Hematopoietic multipotent progenitor cell (in vitro differentiated cells): ENCODE results near the gene TTF2. TPM values are rescaled to one million over a fixed set of nuclear protein-coding genes. Genes with fewer than 3 reads are reported as not detected.
"Not testable (repeated sequence)": the region's sequence is repeated elsewhere in the genome, so short reads cannot be mapped to it uniquely, and the experiment has no call there.

ENCODE experiments used
- DNase-seq, 3 donors: peaks; one replicate each; pipeline ENCODE4 v3.0.0-alpha.2; 2011 to 2015; ENCODE audit warnings: low read depth in 2 of 3, low spot score in 2 of 3
- total RNA-seq: library from RNA; depleted of rRNA; stranded (reverse); fragments of >200 nt; gene quantifications from one replicate; pipeline ENCODE4 v1.2.3, GENCODE V29; 2012

The TTF2 gene
- total RNA-seq, 1 donor, result 18.9 TPM

DNA sequence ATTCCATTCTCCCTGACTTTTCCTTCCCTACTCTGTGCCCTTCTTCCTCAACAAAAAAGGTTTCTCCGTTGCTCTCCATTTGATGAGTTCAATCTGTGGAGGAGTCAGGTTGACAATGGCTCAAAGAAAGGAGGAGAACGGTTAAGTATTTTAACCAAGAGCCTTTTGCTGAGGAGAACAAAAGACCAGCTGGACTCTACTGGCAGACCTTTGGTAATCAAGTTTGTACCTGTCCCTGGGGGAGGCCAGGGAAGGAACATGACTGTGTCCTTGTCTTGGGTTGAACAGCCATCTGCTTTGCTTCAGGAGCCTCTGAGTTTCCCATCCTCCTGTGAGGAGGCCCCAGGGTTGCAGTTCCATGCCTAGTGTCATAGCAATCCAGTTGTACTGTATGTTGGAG lies 29.9 kb downstream of the TTF2 start:
- no peak for DNase-seq

- no peak for DNase-seq
Measured at GRCh38 chr1:117092594-117092993, 32.5 kb downstream of the TTF2 start.

DNA sequence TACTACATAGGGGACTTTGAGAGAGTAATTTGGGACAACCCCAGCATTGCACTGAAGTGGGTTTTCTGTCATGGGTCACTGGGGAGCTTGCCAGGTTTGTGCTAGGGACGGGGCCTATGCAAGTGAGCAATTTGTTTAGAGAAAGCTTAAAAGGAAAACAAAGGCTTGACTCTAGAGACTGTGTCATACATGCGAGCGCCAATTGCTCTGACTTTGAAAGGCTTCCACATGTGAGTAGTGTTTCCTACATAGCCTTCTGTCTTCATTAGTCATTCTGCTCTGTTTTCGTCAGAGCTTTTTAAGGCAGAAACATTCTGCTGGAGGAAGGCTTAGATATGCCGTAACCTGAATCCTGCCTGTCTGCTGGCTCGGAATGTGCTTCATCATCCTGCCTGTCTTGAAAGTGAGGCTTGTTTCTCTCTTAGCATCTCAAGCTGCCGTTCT lies 33.0 kb downstream of the TTF2 start:
- DNase-seq, result no peak

- DNase-seq, result peak in 2 of 3 donors; percentile 24 to 53
Measured at GRCh38 chr1:117093870-117094621, 33.9 kb downstream of the TTF2 start.

DNA sequence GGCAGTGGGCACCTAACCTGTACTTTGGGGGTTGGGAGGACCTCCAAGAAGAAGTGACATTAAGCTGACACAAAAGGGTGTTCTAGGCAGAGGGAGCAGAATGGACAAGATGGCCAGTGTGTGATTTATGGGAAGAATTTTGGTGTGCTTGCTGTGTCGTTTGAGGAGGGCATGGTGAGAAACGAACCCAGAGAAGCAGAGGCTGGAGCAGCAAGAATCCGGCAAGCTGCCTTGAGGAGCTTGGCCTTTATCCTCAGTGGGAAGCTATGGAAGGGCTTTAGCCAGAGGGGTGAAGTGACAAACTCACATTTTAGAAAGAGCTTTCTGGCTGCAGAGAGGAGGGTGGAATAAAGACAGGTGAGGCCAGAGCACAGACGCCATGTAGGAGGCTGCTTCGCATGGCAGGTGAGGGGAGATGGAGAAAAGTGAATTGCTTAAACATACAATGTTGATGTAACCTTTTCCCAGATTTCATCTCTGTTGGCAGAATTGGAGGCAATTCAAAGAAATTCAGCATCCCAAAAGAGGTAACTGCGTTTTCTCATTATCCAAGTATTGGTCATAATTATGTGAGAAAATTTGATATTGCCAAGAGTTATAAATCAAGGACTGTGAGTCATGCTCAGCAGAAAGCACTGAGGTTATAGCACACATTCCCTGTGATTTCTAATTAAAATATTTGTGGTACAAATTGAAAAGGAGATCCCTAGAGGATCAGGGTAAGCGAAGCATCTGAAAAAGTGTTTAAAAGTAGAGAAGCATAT lies 34.9 kb downstream of the TTF2 start:
- no peak for DNase-seq

DNA sequence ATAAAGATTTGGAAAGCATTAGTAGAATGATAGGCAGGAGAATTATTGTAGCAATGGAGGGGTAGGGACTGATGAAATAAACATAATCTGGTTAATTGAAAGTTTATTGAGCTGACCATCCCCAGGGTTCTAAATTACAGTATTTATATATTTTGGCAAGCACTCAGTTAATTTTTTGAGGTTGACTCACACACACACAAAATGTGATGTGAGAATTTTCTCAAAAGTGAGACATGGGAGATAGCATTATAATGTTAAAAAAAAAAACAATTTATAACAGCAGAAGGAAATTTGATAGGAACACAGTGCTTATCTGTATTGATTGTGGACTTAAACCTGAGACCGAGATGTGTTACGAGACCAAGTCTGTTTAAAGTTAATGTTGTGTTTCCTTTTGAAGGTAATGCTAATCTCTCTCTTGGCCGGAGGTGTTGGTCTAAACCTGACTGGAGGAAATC lies 36.9 kb downstream of the TTF2 start:
- no peak for DNase-seq

GRCh38 chr1:117097443-117097842 lies 37.3 kb downstream of the TTF2 start:
- no peak for DNase-seq

DNA sequence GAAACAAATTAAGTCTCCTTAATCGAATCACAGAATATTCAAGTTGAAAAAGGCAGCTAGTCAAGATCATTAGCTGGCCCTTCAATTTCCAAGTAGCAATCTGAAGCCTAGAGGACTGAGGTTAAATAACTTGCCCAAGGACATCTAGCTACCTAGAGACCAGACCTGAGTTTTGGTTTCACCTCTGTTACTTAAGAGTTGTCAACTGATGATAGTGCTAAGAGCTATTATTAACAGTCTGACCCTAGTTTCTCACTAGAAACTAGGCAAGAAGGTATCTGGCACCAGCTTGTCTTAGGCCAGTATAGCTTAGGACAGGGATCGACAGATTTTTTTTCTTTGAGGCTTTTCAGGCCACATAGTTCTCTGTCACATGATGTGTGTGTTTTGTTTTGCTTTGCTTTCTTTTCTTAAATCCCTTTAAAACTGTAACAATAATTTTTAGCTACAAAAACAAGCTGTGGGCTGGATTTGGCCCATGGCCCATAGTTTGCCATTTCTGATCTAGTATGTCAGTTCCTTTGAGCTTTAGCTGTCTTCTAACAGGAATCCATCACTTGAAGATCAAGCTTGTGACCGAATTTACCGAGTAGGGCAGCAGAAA lies 38.3 kb downstream of the TTF2 start:
- DNase-seq, result no peak

DNA sequence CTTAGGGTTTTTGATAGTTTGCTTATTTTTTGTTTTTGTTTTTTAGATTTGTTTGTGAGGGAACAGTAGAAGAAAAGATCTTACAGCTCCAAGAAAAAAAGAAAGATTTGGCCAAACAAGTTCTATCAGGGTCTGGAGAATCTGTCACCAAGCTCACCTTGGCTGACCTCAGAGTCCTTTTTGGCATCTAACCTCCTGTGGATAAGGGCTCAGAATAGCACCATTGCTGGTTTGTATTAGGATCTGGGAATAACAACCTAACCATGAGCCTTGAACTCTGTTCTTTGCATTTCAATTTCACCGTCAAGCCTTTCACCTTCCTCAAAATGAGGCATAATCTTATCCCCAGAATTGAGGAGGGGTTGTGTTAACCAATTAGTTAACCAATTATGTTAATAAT lies 41.2 kb downstream of the TTF2 start:
- DNase-seq, result no peak

GRCh38 chr1:117101858-117102257 lies 41.7 kb downstream of the TTF2 start:
- DNase-seq, result not testable (repeated sequence)

DNA sequence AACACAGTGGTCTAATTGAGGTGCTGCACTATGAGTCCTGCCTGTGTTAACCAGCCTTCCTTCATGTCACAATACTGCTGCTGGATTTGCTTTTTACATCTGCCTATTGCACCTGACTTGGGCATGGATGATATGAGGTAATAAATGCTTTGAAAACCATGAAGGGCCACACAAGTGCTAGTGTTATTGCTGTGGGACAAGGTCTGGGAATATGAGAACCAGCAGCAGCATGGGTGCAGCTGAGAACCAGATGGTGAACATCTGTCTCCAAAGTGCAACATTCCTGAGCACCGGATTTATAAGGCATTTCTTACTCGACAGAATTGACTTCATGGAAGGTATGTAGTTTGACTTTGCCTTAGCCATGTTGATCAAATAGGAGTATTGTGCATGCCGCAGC lies 44.9 kb downstream of the TTF2 start:
- DNase-seq, result no peak

GRCh38 chr1:117105722-117106121 lies 45.6 kb downstream of the TTF2 start:
- no peak for DNase-seq

- DNase-seq, result no peak
Measured at GRCh38 chr1:117106478-117106877, 46.4 kb downstream of the TTF2 start.

- no peak for DNase-seq
Measured at GRCh38 chr1:117107364-117107763, 47.2 kb downstream of the TTF2 start.

DNA sequence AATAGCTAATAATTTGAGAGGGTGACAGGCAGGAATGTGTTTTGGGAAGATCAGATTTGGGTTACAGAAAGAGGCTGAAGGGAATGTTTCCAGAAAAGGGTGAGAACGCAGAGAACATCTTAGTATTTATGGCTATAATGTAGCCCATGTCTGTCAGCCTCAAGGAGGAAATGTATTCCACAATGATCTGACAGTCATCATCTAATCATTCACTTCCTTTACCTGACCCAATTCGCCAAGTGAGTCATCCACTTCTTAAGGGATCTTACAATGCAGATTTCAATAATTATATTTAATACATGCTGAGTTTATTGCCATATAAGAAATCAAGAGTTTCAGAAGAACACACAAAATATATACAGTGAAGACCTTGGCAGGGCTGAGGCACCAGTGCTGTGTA lies 50.6 kb downstream of the TTF2 start:
- DNase-seq, result no peak

DNA sequence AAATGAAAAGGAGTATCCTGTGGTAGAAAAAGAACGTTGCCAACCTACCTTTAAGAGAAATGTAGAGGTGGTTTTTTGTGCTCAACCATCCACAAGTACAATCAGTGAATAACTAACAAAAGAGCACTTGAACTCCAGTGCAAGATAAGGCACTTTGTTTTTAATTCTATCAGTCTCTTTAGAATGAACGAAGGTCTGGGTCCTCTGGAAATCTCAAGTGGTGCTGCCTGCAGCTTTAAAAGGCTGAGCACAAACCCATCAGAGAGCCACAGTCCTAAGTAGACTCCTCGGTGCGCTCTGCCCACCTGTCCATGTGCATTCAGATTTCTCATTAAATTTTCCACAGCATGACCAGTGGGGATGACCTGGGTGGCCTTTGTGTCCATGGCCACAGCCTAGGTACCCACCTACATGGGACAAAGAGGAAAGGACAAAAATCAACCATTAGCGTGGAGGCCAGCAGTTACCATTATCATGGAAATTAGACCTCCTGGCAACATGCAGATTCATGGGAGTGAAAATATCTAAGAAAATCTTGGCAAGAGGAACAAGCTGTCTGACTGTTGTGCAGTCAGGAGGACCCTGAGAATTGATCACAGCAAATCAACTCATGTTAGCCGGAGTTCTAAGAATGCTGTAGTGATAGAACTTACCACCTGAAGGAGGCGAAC lies 52.1 kb downstream of the TTF2 start:
- no peak for DNase-seq

DNA sequence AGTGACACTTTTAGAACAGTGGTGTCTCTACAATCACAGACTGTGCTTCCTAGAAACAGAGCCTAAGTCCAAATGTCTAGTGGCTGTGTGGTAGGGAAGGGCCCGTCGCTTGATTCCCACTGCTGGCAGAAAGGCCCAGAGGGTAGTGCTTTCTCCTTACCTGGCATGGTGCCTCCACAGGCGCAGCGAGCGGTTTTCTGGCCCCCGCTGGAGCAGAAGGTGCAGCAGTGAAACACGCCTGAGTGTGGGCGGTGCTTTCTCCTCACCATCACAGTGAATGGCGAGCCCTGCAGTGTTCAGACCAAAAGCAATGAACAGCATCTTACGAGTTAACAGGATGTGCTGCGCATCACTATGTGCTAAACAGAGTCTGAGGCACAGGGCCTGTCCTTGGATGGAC lies 53.1 kb downstream of the TTF2 start:
- DNase-seq, result no peak

DNA sequence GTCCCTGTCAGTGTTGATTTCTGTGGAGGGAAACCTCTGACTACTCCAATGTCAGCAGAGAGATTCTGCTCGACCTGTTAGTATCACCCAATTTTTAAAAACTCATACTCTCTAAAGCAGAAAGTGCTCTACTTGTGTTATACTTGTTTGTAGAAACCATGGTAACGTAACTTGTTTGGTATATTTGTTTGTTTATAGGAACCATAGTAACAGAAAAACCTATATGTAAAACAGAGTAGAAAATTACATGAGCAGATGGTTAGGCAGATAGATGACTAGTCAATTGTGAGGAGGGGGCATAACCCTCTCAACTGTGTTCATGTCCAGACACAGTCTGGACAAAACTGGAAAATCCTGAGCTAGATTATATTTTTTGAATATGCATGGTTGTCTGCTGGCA lies 54.8 kb downstream of the TTF2 start:
- peak in 1 of 3 donors; percentile 55 for DNase-seq

- DNase-seq, result no peak
Measured at GRCh38 chr1:117116090-117116783, 56.1 kb downstream of the TTF2 start.

DNA sequence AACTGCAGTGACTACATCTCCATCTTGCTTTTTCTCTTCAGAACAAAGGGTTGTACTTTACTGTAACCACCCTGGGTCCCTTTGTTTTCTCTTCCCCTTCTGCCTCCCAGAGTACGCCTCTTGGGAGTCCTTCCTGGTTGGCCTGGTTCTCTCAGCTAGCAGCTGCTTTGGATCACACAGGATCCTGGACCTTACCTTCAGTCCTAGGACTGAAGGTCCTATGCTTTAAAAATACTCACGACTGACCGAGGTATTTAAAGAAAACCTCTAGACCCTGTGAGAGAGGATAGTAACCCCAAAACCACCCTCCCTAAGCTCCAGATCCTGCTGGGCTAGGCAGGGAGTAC lies 56.6 kb downstream of the TTF2 start:
- DNase-seq, result no peak

DNA sequence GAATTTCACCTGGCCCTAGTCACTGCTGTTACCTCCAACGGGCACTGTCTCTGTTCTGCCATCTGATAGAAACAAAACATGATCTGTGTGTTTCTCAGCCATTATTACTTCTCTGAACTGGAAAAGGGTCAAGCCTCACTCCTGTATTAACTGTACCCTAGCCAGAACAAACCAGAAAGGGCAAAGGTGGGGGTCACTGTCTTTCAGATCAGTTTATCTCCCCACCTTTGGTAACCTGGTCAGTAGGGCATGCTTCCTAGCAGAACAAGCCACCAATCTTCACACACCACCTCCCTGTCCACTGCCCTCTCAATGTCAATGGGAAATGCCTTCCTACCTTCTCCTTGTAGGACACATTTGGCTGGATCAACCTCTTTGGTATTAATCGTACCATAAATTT lies 57.6 kb downstream of the TTF2 start:
- no peak for DNase-seq
